ENCODE measurements around the gene SS18L1.

SS18L1 gene

DNA sequence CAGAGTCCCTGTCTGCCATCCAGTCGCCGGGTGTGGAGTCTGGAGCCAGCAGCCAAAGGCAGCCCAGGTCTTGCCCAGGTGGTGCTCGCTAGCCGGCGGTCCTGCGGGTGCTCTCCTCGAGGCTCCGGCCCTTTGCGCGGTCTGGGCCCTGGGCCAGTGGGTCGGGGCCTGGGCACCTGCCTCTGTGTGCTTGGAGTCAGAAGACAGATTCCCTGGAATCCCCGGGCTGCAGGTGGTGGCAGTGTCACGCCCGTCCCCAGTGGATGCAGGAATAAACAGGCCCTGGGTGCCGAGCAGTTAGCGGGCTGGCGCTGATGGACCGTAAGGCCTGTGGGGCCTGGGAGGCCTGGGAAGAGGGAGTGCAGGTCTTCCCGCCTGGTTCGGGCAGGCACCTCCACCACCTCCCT is 5.3 kb downstream of the SS18L1 start:
- no peak for DNase-seq (ENCODE audit: low spot score)
- in situ Hi-C loops (cut with MboI; ENCODE audit: low pct_unique_long_range_greater_than_20kb, low sequenced_read_pairs, unreplicated experiment), result loop anchor here (10.0 kb wide), 1 partner anchor 124 kb away; no protein-coding TSS in a partner anchor
- no peak for TF ChIP-seq CTCF (IDR thresholded peaks at IDR 0.05; ENCODE audit: extremely low read depth, insufficient read depth, missing control alignments)

GRCh38 chr20:62149532-62150309 is 6.2 kb downstream of the SS18L1 start:
- no peak for TF ChIP-seq CTCF (IDR thresholded peaks at IDR 0.05; ENCODE audit: extremely low read depth, insufficient read depth, missing control alignments)
- no peak for DNase-seq (ENCODE audit: low spot score)
- in situ Hi-C loops (cut with MboI; ENCODE audit: low pct_unique_long_range_greater_than_20kb, low sequenced_read_pairs, unreplicated experiment), result loop anchor here (10.0 kb wide), 1 partner anchor 125 kb away; no protein-coding TSS in a partner anchor

- no peak for DNase-seq (ENCODE audit: low spot score)
- no peak for TF ChIP-seq CTCF (IDR thresholded peaks at IDR 0.05; ENCODE audit: extremely low read depth, insufficient read depth, missing control alignments)
- in situ Hi-C loops (cut with MboI; ENCODE audit: low pct_unique_long_range_greater_than_20kb, low sequenced_read_pairs, unreplicated experiment), result no loop called here
Observed at GRCh38 chr20:62150310-62150575, 6.7 kb downstream of the SS18L1 start.

DNA sequence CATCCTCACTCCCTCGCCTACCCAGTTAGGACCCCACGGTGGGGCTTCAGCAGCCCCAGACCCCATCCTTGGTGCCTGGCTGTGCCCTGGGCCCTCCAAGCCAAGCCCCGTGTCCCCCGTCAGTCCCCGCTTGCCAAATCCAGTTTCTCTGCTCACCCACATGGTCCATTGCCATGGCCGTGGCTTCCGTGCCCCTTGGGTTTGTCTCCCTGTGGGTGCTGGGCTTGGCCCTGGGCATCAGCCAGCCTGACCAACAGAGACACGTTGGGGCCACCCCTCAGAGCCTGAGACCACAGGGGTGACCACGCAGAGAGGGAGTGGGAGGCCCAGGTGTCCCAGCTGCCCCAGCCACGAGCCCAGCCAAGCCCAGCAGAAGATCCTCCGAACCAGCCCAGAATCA is 7.7 kb downstream of the SS18L1 start:
- no peak for TF ChIP-seq CTCF (IDR thresholded peaks at IDR 0.05; ENCODE audit: extremely low read depth, insufficient read depth, missing control alignments)
- in situ Hi-C loops (cut with MboI; ENCODE audit: low pct_unique_long_range_greater_than_20kb, low sequenced_read_pairs, unreplicated experiment), result no loop called here
- no peak for DNase-seq (ENCODE audit: low spot score)

DNA sequence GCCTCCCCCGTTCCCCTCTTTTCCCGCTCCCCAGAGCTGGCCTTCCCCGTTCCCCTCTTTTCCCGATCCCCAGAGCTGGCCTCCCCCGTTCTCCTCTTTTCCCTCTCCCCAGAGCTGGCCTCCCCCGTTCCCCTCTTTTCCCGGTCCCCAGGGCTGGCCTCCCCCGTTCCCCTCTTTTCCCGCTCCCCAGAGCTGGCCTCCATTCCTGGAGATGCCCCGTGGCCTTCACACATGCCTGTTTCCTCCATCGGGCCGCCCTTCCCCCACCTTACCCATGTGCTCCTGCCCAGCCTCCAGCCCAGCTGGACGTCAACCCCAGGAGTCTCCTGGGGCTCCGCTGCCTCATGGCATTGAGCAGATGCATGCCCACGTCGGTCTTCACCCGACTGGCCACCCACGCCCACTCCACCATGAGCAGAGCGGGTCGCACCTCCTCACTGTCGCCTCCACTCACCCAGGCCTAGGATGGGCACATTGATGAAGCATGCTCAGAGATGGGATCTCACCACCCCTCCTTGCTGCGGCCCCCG is 8.3 kb downstream of the SS18L1 start:
- no peak for DNase-seq (ENCODE audit: low spot score)
- in situ Hi-C loops (cut with MboI; ENCODE audit: low pct_unique_long_range_greater_than_20kb, low sequenced_read_pairs, unreplicated experiment), result no loop called here
- no peak for TF ChIP-seq CTCF (IDR thresholded peaks at IDR 0.05; ENCODE audit: extremely low read depth, insufficient read depth, missing control alignments)

GRCh38 chr20:62155428-62156253 is 12.1 kb downstream of the SS18L1 start:
- DNase-seq (ENCODE audit: low spot score), result no peak
- TF ChIP-seq CTCF (IDR thresholded peaks at IDR 0.05; ENCODE audit: extremely low read depth, insufficient read depth, missing control alignments), result no peak
- in situ Hi-C loops (cut with MboI; ENCODE audit: low pct_unique_long_range_greater_than_20kb, low sequenced_read_pairs, unreplicated experiment), result no loop called here

Data from GM13977 (cell line).